Measurements from ENCODE around the gene SNCB.

SNCB gene

GRCh38 chr5:176581361-176581760 lies 49.0 kb downstream of the SNCB start:
- no peaks in the 10 kb centered on the region for H3K4me1 ChIP-seq (ENCODE audit: control insufficient read depth, insufficient read depth, low read length, unreplicated experiment)
- H3K27me3 ChIP-seq (ENCODE audit: insufficient read depth, low read length) = no peaks in the 10 kb centered on the region
- no peaks in the 10 kb centered on the region for H3K36me3 ChIP-seq (ENCODE audit: insufficient read depth, low read length)
- no peak overlapping the region for H3K27ac ChIP-seq (ENCODE audit: low read depth, low read length)
- no peak overlapping the region for H3K4me3 ChIP-seq (ENCODE audit: low read depth, low read length)
- no peak overlapping the region for H2AFZ ChIP-seq (ENCODE audit: low read length, unreplicated experiment)
- H3K79me2 ChIP-seq (ENCODE audit: control insufficient read depth, insufficient read depth, low read length, unreplicated experiment) = no peaks in the 10 kb centered on the region

- Histone ChIP-seq H3K4me3 (ENCODE audit: low read depth, low read length) (no peak overlapping the region), H3K4me1 (ENCODE audit: control insufficient read depth, insufficient read depth, low read length, unreplicated experiment) (no peaks in the 10 kb centered on the region), H3K36me3 (ENCODE audit: insufficient read depth, low read length) (no peaks in the 10 kb centered on the region), H3K27ac (ENCODE audit: low read depth, low read length) (no peak overlapping the region), H3K79me2 (ENCODE audit: control insufficient read depth, insufficient read depth, low read length, unreplicated experiment) (no peaks in the 10 kb centered on the region), H3K27me3 (ENCODE audit: insufficient read depth, low read length) (no peaks in the 10 kb centered on the region), H2AFZ (ENCODE audit: low read length, unreplicated experiment) (no peak overlapping the region)
Observed at GRCh38 chr5:176579323-176579722, 51.0 kb downstream of the SNCB start.

- H3K27ac ChIP-seq (ENCODE audit: low read depth, low read length) = no peak overlapping the region
- no peaks in the 10 kb centered on the region for H3K79me2 ChIP-seq (ENCODE audit: control insufficient read depth, insufficient read depth, low read length, unreplicated experiment)
- H3K4me3 ChIP-seq (ENCODE audit: low read depth, low read length) = no peak overlapping the region
- no peaks in the 10 kb centered on the region for H3K27me3 ChIP-seq (ENCODE audit: insufficient read depth, low read length)
- no peak overlapping the region for H2AFZ ChIP-seq (ENCODE audit: low read length, unreplicated experiment)
- H3K36me3 ChIP-seq (ENCODE audit: insufficient read depth, low read length) = no peaks in the 10 kb centered on the region
- no peaks in the 10 kb centered on the region for H3K4me1 ChIP-seq (ENCODE audit: control insufficient read depth, insufficient read depth, low read length, unreplicated experiment)
Observed at GRCh38 chr5:176578391-176578808, 51.9 kb downstream of the SNCB start.

- no peak overlapping the region for H3K27ac ChIP-seq (ENCODE audit: low read depth, low read length)
- H2AFZ ChIP-seq (ENCODE audit: low read length, unreplicated experiment) = no peak overlapping the region
- no peaks in the 10 kb centered on the region for H3K36me3 ChIP-seq (ENCODE audit: insufficient read depth, low read length)
- H3K79me2 ChIP-seq (ENCODE audit: control insufficient read depth, insufficient read depth, low read length, unreplicated experiment) = no peaks in the 10 kb centered on the region
- H3K27me3 ChIP-seq (ENCODE audit: insufficient read depth, low read length) = peaks cover 5% of the 10 kb centered on the region; the same call in 1 of the 2 replicates
- H3K4me1 ChIP-seq (ENCODE audit: control insufficient read depth, insufficient read depth, low read length, unreplicated experiment) = no peaks in the 10 kb centered on the region
- no peak overlapping the region for H3K4me3 ChIP-seq (ENCODE audit: low read depth, low read length)
Observed at GRCh38 chr5:176577312-176578176, 52.8 kb downstream of the SNCB start.

GRCh38 chr5:176575488-176576422 lies 54.6 kb downstream of the SNCB start:
- Histone ChIP-seq H3K36me3 (ENCODE audit: insufficient read depth, low read length) (no peaks in the 10 kb centered on the region), H3K4me3 (ENCODE audit: low read depth, low read length) (no peak overlapping the region), H3K27me3 (ENCODE audit: insufficient read depth, low read length) (peaks cover 7% of the 10 kb centered on the region; the same call in 1 of the 2 replicates), H3K27ac (ENCODE audit: low read depth, low read length) (no peak overlapping the region), H3K4me1 (ENCODE audit: control insufficient read depth, insufficient read depth, low read length, unreplicated experiment) (no peaks in the 10 kb centered on the region), H3K79me2 (ENCODE audit: control insufficient read depth, insufficient read depth, low read length, unreplicated experiment) (no peaks in the 10 kb centered on the region), H2AFZ (ENCODE audit: low read length, unreplicated experiment) (no peak overlapping the region)

- H3K4me3 ChIP-seq (ENCODE audit: low read depth, low read length) = no peak overlapping the region
- no peaks in the 10 kb centered on the region for H3K4me1 ChIP-seq (ENCODE audit: control insufficient read depth, insufficient read depth, low read length, unreplicated experiment)
- peaks cover 7% of the 10 kb centered on the region; the same call in 1 of the 2 replicates for H3K27me3 ChIP-seq (ENCODE audit: insufficient read depth, low read length)
- H3K27ac ChIP-seq (ENCODE audit: low read depth, low read length) = no peak overlapping the region
- H3K79me2 ChIP-seq (ENCODE audit: control insufficient read depth, insufficient read depth, low read length, unreplicated experiment) = no peaks in the 10 kb centered on the region
- no peak overlapping the region for H2AFZ ChIP-seq (ENCODE audit: low read length, unreplicated experiment)
- no peaks in the 10 kb centered on the region for H3K36me3 ChIP-seq (ENCODE audit: insufficient read depth, low read length)
Observed at GRCh38 chr5:176575066-176575465, 55.3 kb downstream of the SNCB start.

- H2AFZ ChIP-seq (ENCODE audit: low read length, unreplicated experiment) = no peak overlapping the region
- H3K27ac ChIP-seq (ENCODE audit: low read depth, low read length) = no peak overlapping the region
- no peaks in the 10 kb centered on the region for H3K36me3 ChIP-seq (ENCODE audit: insufficient read depth, low read length)
- no peaks in the 10 kb centered on the region for H3K79me2 ChIP-seq (ENCODE audit: control insufficient read depth, insufficient read depth, low read length, unreplicated experiment)
- peaks cover 7% of the 10 kb centered on the region; the same call in 1 of the 2 replicates for H3K27me3 ChIP-seq (ENCODE audit: insufficient read depth, low read length)
- no peak overlapping the region for H3K4me3 ChIP-seq (ENCODE audit: low read depth, low read length)
- H3K4me1 ChIP-seq (ENCODE audit: control insufficient read depth, insufficient read depth, low read length, unreplicated experiment) = no peaks in the 10 kb centered on the region
Observed at GRCh38 chr5:176574297-176574591, 56.1 kb downstream of the SNCB start.

GRCh38 chr5:176573564-176574296 lies 56.6 kb downstream of the SNCB start:
- Histone ChIP-seq H3K4me3 (ENCODE audit: low read depth, low read length) (no peak overlapping the region), H3K4me1 (ENCODE audit: control insufficient read depth, insufficient read depth, low read length, unreplicated experiment) (no peaks in the 10 kb centered on the region), H2AFZ (ENCODE audit: low read length, unreplicated experiment) (no peak overlapping the region), H3K27ac (ENCODE audit: low read depth, low read length) (no peak overlapping the region), H3K27me3 (ENCODE audit: insufficient read depth, low read length) (peaks cover 7% of the 10 kb centered on the region; the same call in 1 of the 2 replicates), H3K36me3 (ENCODE audit: insufficient read depth, low read length) (no peaks in the 10 kb centered on the region), H3K79me2 (ENCODE audit: control insufficient read depth, insufficient read depth, low read length, unreplicated experiment) (no peaks in the 10 kb centered on the region)

Measured in ACC112 (cell line).